Cardiac muscle cell (in vitro differentiated cells and primary cell): ENCODE measurements around the gene RAD23A. TPM values are rescaled to one million over a fixed set of nuclear protein-coding genes. Genes with fewer than 3 reads are reported as not detected.
"Not testable (repeated sequence)": the region's sequence is repeated elsewhere in the genome, so short reads cannot be mapped to it uniquely, and the experiment has no call there.

Experiments
- DNase-seq, 2 donors: peaks; one replicate each; pipeline versions ENCODE4 v3.0.0 to v3.0.0-alpha.2; 2010 to 2017; ENCODE audit warnings: low read depth in 1 of 2, low spot score in 1 of 2
- H3K27ac ChIP-seq: fragments of 200-600 bp; sonication (generic); 2 replicates; pipeline ENCODE4 v1.5.1; 2016
- H3K27me3 ChIP-seq: fragments of 200-600 bp; sonication (generic); 2 replicates; pipeline ENCODE4 v1.6.0; 2016; ENCODE audit warnings: control low read depth
- H3K36me3 ChIP-seq: fragments of 200-600 bp; sonication (generic); 2 replicates; pipeline ENCODE4 v1.5.1; 2016; ENCODE audit warnings: control low read depth
- H3K4me1 ChIP-seq: fragments of 200-600 bp; sonication (generic); 2 replicates; pipeline ENCODE4 v1.8.1; 2017; ENCODE audit warnings: low read depth, mild to moderate bottlenecking, mixed run types
- H3K4me3 ChIP-seq: fragments of 200-600 bp; sonication (generic); 2 replicates; pipeline ENCODE4 v1.5.1; 2016; ENCODE audit warnings: mild to moderate bottlenecking
- H3K9me3 ChIP-seq: fragments of 200-600 bp; sonication (generic); 2 replicates; pipeline ENCODE4 v1.5.1; 2017; ENCODE audit warnings: low read depth, mild to moderate bottlenecking, control low read depth
- CTCF ChIP-seq: IDR thresholded peaks from 2 replicates; pipeline ENCODE4 v1.5.1; 2012; ENCODE audit warnings: low read depth, mild to moderate bottlenecking, low read length
- polyA plus RNA-seq: library from polyadenylated mRNA; unstranded; fragments of >200 nt; fragmentation: Nextera tagmentation; extraction: Ambion mirVana; gene quantifications from 2 replicates; pipeline ENCODE4 v1.2.1, GENCODE V29; 2016
- total RNA-seq: library from RNA; depleted of rRNA; stranded (reverse); fragments of >200 nt; gene quantifications from 2 replicates; pipeline ENCODE4 v1.2.3, GENCODE V29; 2016

Gene RAD23A
- total and polyA plus RNA-seq, 2 experiments from 2014 or later, result 182 to 191 TPM

GRCh38 chr19:12975221-12975741 is 29.6 kb downstream of the RAD23A start:
- H3K4me3 ChIP-seq, result no peak overlapping the region
- no peak for TF ChIP-seq CTCF
- no peaks in the 10 kb centered on the region for H3K9me3 ChIP-seq
- no peaks in the 10 kb centered on the region for H3K4me1 ChIP-seq
- no peak overlapping the region for H3K27ac ChIP-seq
- DNase-seq, result no peak
- peaks cover 28% of the 10 kb centered on the region for H3K27me3 ChIP-seq
- H3K36me3 ChIP-seq, result no peaks in the 10 kb centered on the region

- not testable (repeated sequence) for H3K9me3 ChIP-seq, H3K27ac ChIP-seq, H3K4me3 ChIP-seq, H3K36me3 ChIP-seq, DNase-seq, H3K4me1 ChIP-seq
- peaks cover 36% of the 10 kb centered on the region for H3K27me3 ChIP-seq
Measured at GRCh38 chr19:12976109-12976508, 30.4 kb downstream of the RAD23A start.

GRCh38 chr19:12979974-12980373 is 34.3 kb downstream of the RAD23A start:
- H3K36me3 ChIP-seq, result no peaks in the 10 kb centered on the region
- no peaks in the 10 kb centered on the region for H3K4me1 ChIP-seq
- no peak for TF ChIP-seq CTCF
- no peaks in the 10 kb centered on the region for H3K9me3 ChIP-seq
- no peak overlapping the region for H3K4me3 ChIP-seq
- DNase-seq, result no peak
- no peak overlapping the region for H3K27ac ChIP-seq
- peaks cover 74% of the 10 kb centered on the region for H3K27me3 ChIP-seq

GRCh38 chr19:12982648-12983047 is 37.0 kb downstream of the RAD23A start:
- Histone ChIP-seq H3K27me3 (peaks cover 88% of the 10 kb centered on the region), H3K9me3 (no peaks in the 10 kb centered on the region), H3K4me1 (no peaks in the 10 kb centered on the region), H3K4me3 (no peak overlapping the region), H3K36me3 (no peaks in the 10 kb centered on the region), H3K27ac (no peak overlapping the region)
- TF ChIP-seq CTCF, result no peak
- DNase-seq, result no peak

GRCh38 chr19:12983091-12983490 is 37.4 kb downstream of the RAD23A start:
- Histone ChIP-seq H3K36me3 (no peaks in the 10 kb centered on the region), H3K27ac (no peak overlapping the region)
- TF ChIP-seq CTCF, result no peak

GRCh38 chr19:12983542-12984142 is 38.0 kb downstream of the RAD23A start:
- Histone ChIP-seq H3K4me3 (peak overlapping the region; percentile 16), H3K36me3 (no peaks in the 10 kb centered on the region), H3K9me3 (no peaks in the 10 kb centered on the region), H3K27ac (no peak overlapping the region), H3K4me1 (no peaks in the 10 kb centered on the region), H3K27me3 (peaks cover 98% of the 10 kb centered on the region)
- TF ChIP-seq CTCF, result peak; percentile 82
- DNase-seq, result peak; percentile 75 to 87

More at GRCh38 chr19:12983091-12983490, 37.4 kb downstream of the RAD23A start:
- no peaks in the 10 kb centered on the region for H3K9me3 ChIP-seq
- H3K27me3 ChIP-seq, result peaks cover 92% of the 10 kb centered on the region
- H3K4me3 ChIP-seq, result peak overlapping the region; percentile 16
- no peak for DNase-seq
- H3K4me1 ChIP-seq, result no peaks in the 10 kb centered on the region
